Activated CD4-positive, alpha-beta T cell treated with anti-CD3 and anti-CD28 coated beads, Interleukin-2, amount 50 U/mL, for 1 hour (primary cell): Measurements from ENCODE around the gene PIK3AP1.
"Not testable (repeated sequence)": the region's sequence is repeated elsewhere in the genome, so short reads cannot be mapped to it uniquely, and the experiment has no call there.

Source experiments
- DNase-seq: peaks from one replicate; pipeline ENCODE4 v3.0.0-alpha.2; 2020

The PIK3AP1 gene

DNA sequence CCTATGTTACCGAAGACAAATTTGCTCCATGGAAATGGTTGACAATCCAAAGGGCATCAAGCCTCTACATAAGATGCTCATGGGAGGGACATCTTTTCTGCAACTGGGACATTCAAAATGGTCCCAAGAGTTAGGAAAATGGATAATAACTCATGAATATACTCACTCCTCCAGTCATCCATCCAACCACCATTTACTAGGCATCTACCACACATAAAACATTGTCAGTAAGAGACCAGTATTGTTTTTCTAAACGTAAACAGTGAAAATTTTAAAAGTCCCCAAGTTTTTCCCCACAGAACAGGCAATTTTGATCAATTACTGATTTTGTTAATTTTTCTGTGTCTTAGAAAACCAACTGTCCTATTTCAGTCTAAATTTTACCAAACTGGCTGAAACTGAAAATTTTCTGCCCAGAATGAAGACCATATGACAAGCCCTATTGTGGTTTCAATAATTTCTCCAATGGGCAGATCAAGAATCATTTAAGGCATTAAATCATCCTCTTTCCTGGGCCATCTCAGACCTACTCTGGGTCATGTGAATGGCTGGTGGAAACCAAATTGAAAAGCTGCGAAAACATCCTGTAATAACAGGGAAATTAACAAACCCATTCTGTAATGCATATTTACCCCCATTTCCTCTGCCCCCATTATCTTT lies 24.2 kb downstream of the PIK3AP1 start:
- DNase-seq: no peak

DNA sequence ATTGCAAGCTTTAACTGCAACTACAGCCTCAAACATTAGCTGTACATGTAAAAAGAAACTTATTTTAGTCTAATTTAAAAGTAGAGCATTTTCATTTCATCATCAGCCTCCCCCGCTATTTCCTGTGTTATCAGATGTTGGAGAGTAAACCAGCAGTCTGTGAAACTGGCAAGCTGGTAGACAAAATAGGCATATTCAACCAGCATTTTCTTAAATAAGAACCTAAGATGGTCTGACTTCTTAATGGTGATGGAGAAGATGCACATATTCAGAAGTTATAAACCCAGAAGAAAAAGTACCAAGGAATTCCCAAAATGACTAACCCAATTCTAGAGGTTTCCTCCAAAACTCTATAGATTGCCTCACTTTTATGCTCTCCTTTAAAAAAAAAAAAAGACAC lies 24.9 kb downstream of the PIK3AP1 start:
- no peak for DNase-seq

DNA sequence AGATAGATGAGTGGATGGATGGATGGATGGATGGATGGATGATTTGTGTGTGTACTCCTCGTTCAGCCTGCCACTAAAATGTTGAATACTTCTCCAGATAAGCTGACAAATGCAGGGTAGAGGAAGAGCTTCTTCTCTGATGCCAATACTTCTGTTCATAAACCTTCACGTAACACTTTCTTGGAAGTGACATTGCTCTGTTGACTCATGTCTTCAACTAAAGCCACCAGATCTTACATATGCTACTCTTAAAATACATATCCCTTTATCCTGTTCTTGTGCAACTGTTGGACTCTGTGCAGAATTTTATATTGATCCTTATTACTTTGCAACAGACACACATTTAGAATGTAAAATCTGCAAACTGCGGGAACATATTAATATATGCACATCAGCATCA lies 26.9 kb downstream of the PIK3AP1 start:
- DNase-seq: no peak

- no peak for DNase-seq
These were observed 27.9 kb downstream of the PIK3AP1 start for GRCh38 chr10:96692427-96692826.

GRCh38 chr10:96691761-96692160 lies 28.6 kb downstream of the PIK3AP1 start:
- DNase-seq: no peak

GRCh38 chr10:96690755-96691730 lies 29.3 kb downstream of the PIK3AP1 start:
- DNase-seq: no peak

DNA sequence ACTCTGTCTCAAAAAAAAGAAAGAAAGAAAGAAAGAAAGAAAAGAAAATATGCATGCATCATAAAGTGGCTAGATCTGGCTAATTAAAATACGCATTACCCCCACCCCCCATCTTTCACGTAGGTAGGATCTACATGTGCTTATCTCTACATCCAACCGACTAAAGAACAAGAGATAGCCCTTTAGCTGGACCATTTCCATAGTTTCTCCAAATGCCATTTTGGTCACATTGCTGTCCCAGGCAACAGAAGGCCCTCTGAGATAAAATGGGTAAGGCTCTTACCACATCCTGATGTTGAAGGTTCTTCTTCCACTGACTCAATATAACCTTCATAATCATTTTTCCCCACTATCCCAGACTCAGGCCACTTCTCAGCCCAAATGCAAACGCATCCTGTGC lies 31.5 kb downstream of the PIK3AP1 start:
- DNase-seq: no peak

- no peak for DNase-seq
These were observed 32.8 kb downstream of the PIK3AP1 start for GRCh38 chr10:96687317-96688012.

- no peak for DNase-seq
These were observed 33.8 kb downstream of the PIK3AP1 start for GRCh38 chr10:96686514-96686913.

DNA sequence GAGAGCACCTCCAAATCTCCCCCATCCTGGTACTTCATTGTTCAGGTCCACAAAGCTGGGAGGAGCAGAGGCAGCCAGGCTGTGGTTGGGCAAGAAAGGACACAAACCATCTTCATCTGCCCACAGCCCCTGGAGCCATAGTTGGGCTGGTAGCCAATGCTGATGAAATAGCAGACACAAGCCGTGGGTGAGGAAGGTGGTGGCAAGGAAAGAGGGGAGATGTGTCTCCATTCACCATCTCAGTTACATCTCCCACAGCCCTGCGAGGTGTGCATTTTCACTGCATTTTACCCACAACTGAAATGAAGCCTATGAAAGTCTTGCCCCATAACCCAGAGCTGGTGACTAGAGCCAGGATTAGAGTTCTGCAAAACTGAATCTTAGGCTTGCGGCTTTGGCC lies 35.0 kb downstream of the PIK3AP1 start:
- DNase-seq: no peak

- DNase-seq: no peak
These were observed 35.5 kb downstream of the PIK3AP1 start for GRCh38 chr10:96684826-96685225.

- DNase-seq: no peak
These were observed 36.6 kb downstream of the PIK3AP1 start for GRCh38 chr10:96683710-96684109.

- DNase-seq: no peak
These were observed 37.2 kb downstream of the PIK3AP1 start for GRCh38 chr10:96683065-96683464.

GRCh38 chr10:96681524-96681923 lies 38.8 kb downstream of the PIK3AP1 start:
- DNase-seq: no peak

DNA sequence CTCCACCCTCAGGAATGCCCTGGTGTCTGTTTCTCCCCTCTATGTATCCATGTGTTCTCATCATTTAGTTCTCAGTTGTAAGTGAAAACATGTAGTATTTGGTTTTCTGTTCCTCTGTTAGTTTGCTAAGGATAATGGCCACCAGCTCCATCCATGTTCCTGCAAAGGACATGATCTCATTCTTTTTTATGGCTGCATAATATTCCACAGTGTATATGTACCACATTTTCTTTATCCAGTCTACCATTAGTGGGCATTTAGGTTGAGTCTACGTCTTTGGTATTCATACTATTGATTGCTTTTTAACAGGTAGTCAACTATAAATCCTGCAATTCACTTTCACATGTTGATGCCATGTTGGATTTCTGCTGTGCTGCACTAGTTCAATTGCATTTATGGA lies 39.9 kb downstream of the PIK3AP1 start:
- DNase-seq: not testable (repeated sequence)

DNA sequence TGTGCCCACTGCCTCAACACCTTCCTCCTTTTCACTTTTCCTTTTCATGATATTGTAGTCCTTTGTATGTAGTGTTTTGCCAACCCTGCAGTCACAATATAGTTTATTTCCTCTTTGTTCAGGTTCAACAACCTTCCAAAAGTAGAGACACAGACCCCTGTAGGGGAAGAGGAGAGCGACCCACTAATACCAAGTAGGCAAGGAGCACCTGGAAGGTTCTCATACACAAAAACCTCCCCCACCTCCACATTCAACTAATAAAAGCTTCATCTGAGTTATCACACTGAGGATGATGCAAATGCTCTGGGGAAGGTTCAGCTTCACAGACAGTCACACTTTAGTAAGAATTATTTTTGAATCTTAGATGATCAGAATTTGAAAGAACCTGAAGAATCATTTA lies 41.6 kb downstream of the PIK3AP1 start:
- DNase-seq: no peak

DNA sequence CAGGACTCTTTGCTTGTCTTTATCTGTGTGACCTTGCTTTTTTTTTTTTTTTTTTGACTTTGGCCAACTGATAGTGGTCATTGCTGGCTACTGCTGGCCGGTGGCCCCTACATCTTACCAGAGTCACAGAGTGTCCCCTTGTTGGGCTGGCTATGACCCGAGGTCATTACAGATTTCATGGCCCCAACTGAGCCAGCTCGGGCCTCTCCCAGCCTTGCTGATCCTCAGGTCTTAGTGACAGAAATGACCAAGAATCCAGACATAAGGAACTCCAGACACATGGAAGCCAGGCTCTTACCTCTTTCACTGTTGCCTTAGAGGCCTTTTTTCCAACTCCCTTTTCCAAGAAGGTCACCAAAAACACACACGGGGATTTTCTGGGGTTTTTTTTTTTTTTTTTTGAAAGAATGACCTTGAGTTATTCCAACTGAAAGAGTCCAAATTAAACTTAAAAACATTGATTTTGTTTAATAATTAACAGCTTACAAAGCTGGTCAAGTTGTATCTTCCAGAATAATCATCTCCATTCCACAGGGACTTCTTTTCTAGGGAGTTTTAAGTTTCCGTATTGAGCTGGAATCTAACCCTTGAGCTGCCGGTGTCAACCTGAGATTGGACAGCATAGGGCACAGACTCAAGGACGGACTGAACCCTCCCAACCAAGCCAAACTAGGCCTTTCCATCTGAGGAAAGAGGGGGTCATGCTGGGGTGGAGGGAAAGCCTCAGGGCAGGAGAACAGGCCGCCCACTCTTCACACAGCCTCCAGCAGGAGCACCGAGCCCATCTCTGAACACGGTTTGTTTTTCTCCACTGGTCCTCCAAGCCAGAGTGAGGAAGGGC lies 43.8 kb downstream of the PIK3AP1 start:
- DNase-seq: no peak

DNA sequence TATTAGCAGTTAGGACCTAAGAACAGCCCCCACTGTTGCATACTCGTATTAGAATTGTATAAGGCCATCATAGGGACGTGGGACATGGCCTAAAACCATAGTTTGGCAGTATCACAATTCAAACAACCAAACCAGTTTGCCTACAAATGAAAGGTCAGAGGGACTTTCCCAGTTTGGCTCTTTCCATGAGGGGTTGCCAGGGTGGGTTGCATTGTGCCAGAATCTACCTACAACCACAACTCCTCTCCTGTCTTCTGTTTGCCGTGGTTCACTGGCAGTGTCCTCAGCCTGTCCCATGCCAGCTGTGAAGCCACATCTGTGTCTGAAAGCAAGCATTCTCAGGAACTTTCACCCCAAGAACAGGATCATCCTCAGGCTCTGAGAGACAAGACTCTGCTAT lies 44.5 kb downstream of the PIK3AP1 start:
- DNase-seq: no peak

- no peak for DNase-seq
These were observed 46.8 kb downstream of the PIK3AP1 start for GRCh38 chr10:96673318-96674099.

GRCh38 chr10:96672481-96673175 lies 47.7 kb downstream of the PIK3AP1 start:
- no peak for DNase-seq

DNA sequence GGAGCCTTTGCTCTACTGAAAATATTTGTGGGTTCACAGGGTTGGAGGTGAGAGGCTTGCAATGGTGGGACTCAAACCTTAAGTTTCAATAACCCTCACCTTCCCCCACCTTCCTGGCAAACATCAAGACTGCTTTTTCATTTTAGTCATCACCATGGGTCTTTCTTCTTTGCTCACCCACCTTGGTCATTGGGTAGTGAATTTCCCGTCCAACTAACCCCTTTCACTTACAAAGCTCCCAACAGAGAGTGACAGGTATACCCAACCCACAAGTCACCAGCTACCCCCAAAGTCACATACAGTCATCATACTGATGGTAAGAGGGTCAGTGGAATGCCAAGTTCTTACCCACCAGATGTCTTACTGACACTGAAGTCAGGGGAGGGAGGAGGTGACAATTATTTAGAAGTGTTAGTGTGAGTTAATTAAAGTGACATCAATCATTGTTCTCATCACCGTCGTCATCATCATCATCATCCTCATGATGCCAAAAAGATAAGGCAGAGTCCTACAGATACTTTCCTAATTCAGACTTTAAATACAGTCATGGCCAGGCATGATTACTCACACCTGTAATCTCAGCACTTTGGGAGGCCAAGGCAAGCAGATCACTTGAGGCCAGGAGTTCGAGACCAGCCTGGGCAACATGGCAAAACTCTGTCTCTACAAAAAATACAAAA lies 49.0 kb downstream of the PIK3AP1 start:
- DNase-seq: no peak
